Measurements from ENCODE around the gene ERG.

ERG gene

GRCh38 chr21:38389354-38389676 is 109.0 kb downstream of the ERG start:
- no peak for TF ChIP-seq EZH2phosphoT487 (IDR thresholded peaks at IDR 0.05; ENCODE audit: borderline replicate concordance)
- TF ChIP-seq CTCF (conservative IDR thresholded peaks at IDR 0.05; ENCODE audit: low read length): no peak
- H3K9ac ChIP-seq (ENCODE audit: low read depth, low read length, poor library complexity, severe bottlenecking): peak overlapping the region; percentile 40
- no peaks in the 10 kb centered on the region for H3K9me2 ChIP-seq (replicated peaks; ENCODE audit: low read depth, low read length)
- H2AFZ ChIP-seq (ENCODE audit: low read length): no peak overlapping the region
- H3K9me3 ChIP-seq (ENCODE audit: insufficient read depth, low read depth, low read length): no peaks in the 10 kb centered on the region
- peak overlapping the region; percentile 39 for H3K4me2 ChIP-seq (ENCODE audit: low read depth, low read length, poor library complexity, severe bottlenecking)
- peaks cover 68% of the 10 kb centered on the region for H3K36me3 ChIP-seq (ENCODE audit: insufficient read depth, low read length)
- H3K27me3 ChIP-seq (ENCODE audit: insufficient read depth, low read length, poor library complexity, severe bottlenecking): no peaks in the 10 kb centered on the region
- H3K4me3 ChIP-seq (ENCODE audit: low read length, poor library complexity, severe bottlenecking): no peak overlapping the region
- H3K79me2 ChIP-seq (ENCODE audit: insufficient read depth, low read length): peaks cover 13% of the 10 kb centered on the region; the same call in 1 of the 2 replicates
- H3K4me1 ChIP-seq (ENCODE audit: insufficient read depth, low read length, poor library complexity, severe bottlenecking): peaks cover 51% of the 10 kb centered on the region
- H3F3A ChIP-seq (ENCODE audit: low read depth): peaks cover 22% of the 10 kb centered on the region
- peaks cover 2% of the 10 kb centered on the region for H4K20me1 ChIP-seq (ENCODE audit: insufficient read depth, low read length, poor library complexity, severe bottlenecking)

- TF ChIP-seq EZH2phosphoT487 (IDR thresholded peaks at IDR 0.05; ENCODE audit: borderline replicate concordance): no peak
- TF ChIP-seq CTCF (conservative IDR thresholded peaks at IDR 0.05; ENCODE audit: low read length): no peak
These were observed 109.5 kb downstream of the ERG start for GRCh38 chr21:38388647-38389353.

GRCh38 chr21:38388203-38388602 is 110.1 kb downstream of the ERG start:
- Histone ChIP-seq H3K27me3 (ENCODE audit: insufficient read depth, low read length, poor library complexity, severe bottlenecking) (no peaks in the 10 kb centered on the region), H3F3A (ENCODE audit: low read depth) (peaks cover 22% of the 10 kb centered on the region), H3K4me2 (ENCODE audit: low read depth, low read length, poor library complexity, severe bottlenecking) (peak overlapping the region; percentile 81), H3K79me2 (ENCODE audit: insufficient read depth, low read length) (peaks cover 17% of the 10 kb centered on the region; the same call in 1 of the 2 replicates), H4K20me1 (ENCODE audit: insufficient read depth, low read length, poor library complexity, severe bottlenecking) (peaks cover 2% of the 10 kb centered on the region), H3K9me3 (ENCODE audit: insufficient read depth, low read depth, low read length) (no peaks in the 10 kb centered on the region), H3K36me3 (ENCODE audit: insufficient read depth, low read length) (peaks cover 69% of the 10 kb centered on the region), H3K9ac (ENCODE audit: low read depth, low read length, poor library complexity, severe bottlenecking) (peak overlapping the region; percentile 51), H2AFZ (ENCODE audit: low read length) (no peak overlapping the region), H3K9me2 (replicated peaks; ENCODE audit: low read depth, low read length) (no peaks in the 10 kb centered on the region), H3K4me3 (ENCODE audit: low read length, poor library complexity, severe bottlenecking) (no peak overlapping the region), H3K4me1 (ENCODE audit: insufficient read depth, low read length, poor library complexity, severe bottlenecking) (peaks cover 51% of the 10 kb centered on the region)
- TF ChIP-seq CTCF (conservative IDR thresholded peaks at IDR 0.05; ENCODE audit: low read length) (no peak), EZH2phosphoT487 (IDR thresholded peaks at IDR 0.05; ENCODE audit: borderline replicate concordance) (no peak)

More at GRCh38 chr21:38388647-38389353, 109.5 kb downstream of the ERG start:
- Histone ChIP-seq H3K79me2 (ENCODE audit: insufficient read depth, low read length) (peaks cover 17% of the 10 kb centered on the region; the same call in 1 of the 2 replicates), H3K9ac (ENCODE audit: low read depth, low read length, poor library complexity, severe bottlenecking) (peak overlapping the region; percentile 40), H3K4me2 (ENCODE audit: low read depth, low read length, poor library complexity, severe bottlenecking) (peak overlapping the region; percentile 39), H3K4me3 (ENCODE audit: low read length, poor library complexity, severe bottlenecking) (no peak overlapping the region), H3K9me3 (ENCODE audit: insufficient read depth, low read depth, low read length) (no peaks in the 10 kb centered on the region), H3K27me3 (ENCODE audit: insufficient read depth, low read length, poor library complexity, severe bottlenecking) (no peaks in the 10 kb centered on the region), H4K20me1 (ENCODE audit: insufficient read depth, low read length, poor library complexity, severe bottlenecking) (peaks cover 2% of the 10 kb centered on the region), H3K9me2 (replicated peaks; ENCODE audit: low read depth, low read length) (no peaks in the 10 kb centered on the region), H3K4me1 (ENCODE audit: insufficient read depth, low read length, poor library complexity, severe bottlenecking) (peaks cover 51% of the 10 kb centered on the region), H3F3A (ENCODE audit: low read depth) (peaks cover 22% of the 10 kb centered on the region), H3K36me3 (ENCODE audit: insufficient read depth, low read length) (peaks cover 69% of the 10 kb centered on the region), H2AFZ (ENCODE audit: low read length) (no peak overlapping the region)
